ENCODE results near the gene SMYD1. TPM values are rescaled to one million over a fixed set of nuclear protein-coding genes. Genes with fewer than 3 reads are reported as not detected.
A peak's percentile ranks its signal among the peaks of the same experiment; 100 is the strongest.

The SMYD1 gene
- total RNA-seq, 1 donor from 2014 or later, result not detected

DNA sequence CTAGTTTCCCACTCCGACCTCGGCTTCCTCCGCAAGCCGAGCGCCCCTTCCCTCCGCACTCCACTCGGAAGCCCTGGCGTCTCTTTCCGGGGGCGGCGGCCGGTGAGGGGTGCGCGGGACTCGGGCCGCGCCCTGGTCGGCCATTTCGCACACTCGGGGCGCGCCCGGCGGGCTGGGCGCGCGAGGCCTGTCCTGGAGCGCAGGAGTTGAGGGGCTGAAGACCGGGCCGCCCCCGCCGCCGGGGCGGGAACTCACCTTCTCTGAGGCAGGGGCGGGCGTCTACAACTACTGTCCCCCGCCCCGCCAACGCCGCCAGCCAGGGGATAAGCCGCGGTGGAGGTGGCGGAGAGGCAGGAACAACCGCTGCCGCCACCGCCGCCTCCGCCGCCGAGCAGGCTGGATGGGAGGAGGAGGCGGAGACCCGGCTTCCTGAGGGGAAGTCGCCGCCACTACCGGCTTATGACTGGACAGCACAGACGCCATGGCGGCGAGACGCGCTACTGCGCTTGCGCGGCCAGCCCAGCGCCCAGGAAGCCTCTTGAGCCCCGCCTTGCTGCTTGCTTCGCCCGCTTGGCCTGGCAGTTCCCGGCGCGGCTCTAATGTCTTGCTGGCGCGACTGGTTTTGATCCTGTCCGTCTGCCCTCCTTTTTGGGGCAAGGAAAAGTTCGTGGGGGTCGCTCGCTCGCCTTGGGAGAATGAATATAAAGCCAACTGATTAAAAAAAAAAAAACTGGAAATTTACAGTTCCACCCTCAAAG lies 12.1 kb upstream of the SMYD1 start, which contains the start of gene KRCC1:
Gene KRCC1, minus strand, starts transcription at position 413 of the 758 bp plus-strand sequence. CDS start 27,220 bp downstream, outside the sequence.
- peak; percentile 75 for DNase-seq (ENCODE audit: low read depth, low spot score)

DNA sequence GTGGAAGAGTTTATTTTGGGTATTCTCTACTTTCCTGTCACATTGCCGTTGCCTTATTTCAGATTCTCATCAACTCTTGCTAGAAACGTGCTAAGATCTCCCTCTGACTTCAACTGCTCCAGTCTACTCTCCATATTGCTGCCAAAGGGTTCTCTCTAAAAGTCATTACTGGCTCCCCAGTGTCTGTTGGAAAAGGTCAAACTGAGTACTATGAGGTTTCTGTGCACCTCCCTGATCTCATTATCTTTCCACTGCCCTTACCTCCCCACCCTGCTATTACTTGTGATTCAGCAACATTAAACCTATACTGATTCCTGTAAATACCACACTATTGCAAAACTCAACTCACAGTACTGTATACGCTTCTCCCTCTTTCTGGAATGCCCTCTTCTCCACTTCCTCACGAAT lies 10.2 kb upstream of the SMYD1 start:
- no peak for DNase-seq (ENCODE audit: low read depth, low spot score)

DNA sequence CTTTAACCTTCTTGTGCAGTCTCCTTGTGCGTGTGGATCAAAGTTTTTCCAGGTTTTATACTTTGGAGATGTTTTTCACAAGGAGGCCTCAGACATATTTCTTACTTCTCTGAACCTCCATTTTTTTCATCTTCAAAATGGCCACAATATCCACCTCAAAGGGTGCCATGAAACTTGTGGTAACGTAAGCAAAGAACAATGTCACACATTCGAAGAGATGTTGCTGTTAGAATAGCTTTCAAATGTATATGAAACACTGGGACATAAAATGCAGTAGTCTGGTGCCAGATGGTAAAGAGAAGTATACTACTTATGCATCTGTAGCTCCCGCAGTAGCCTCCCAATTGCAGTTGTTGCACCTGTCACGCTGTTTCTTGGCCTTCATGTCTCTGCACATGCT lies 9.4 kb upstream of the SMYD1 start:
- no peak for DNase-seq (ENCODE audit: low read depth, low spot score)

DNA sequence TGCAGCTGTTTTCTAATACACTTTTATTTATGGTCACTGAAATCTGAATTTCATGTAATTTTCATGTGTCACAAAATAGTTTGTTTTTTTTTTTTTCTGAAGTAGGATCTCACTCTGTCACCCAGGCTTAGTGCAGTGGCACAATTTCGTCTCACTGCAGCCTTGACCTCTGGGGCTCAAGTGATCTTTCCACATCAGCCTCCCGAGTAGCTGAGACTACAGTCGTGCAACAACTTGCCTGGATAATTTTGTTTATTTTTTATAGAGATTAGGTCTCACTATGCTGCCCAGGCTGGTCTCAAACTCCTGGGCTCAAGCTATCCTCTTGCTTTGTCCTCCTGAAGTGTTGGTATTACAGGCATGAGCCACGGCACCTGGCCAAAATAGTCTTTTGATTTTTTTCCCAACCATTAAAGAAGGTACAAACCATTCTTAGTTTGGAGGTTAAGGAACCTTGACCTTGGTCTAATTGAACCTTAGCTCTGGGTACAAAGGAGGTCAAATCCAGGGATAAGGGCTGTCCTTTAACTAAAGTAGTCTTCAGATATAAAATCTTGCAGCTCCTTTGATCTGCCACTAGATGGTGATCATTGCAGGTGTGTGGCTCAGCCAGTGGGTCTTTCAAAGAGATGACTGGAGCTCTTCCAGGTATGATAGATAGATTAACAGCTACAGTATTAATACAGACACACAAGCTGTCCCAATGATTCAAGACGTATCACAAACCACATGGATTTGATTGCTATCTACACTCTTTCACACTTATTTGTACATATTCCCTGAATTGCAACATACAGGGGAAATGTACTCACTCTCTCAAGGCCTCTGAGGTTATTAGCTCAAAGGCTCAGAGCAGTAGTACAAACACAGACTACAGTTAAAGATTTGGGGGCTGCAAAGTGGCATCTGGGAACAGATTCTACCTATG lies 7.4 kb upstream of the SMYD1 start:
- no peak for DNase-seq (ENCODE audit: low read depth, low spot score)

DNA sequence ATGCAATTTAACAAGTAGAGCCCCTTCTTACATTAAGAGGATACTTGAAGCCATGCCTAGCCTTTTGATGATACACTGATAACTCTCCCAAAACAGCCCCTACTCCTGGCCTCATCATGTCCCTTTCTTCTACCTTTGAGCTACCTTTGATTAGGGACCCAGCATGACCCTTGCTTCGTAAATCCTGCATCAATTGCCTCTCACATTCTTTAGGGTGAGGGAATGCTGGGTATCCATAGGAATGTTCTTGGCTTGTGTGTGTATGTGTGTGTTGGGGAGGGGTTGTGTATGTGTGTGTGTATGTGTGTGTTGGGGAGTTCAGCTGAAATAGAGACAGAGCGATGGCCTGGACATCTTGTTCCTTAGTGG lies 6.7 kb upstream of the SMYD1 start:
- DNase-seq (ENCODE audit: low read depth, low spot score), result no peak

DNA sequence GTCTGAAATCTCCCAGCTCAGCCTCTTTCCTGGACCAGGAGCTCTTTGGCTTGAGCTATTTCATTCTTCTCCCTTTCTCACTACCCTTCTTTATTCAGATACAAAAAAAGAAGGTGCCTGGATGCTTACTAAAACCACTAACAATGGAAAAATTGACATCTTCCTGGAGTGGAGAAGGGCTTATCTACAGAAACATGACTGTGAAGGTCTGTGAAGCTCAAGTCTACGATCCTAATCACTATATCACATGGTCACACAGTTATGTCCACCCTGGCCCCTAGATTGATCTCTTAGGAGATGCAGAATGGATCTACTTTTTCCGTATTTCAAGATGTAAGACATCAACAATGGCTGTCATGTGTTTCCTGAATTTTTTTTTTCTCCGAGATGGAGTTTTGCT lies 6.3 kb upstream of the SMYD1 start:
- no peak for DNase-seq (ENCODE audit: low read depth, low spot score)

DNA sequence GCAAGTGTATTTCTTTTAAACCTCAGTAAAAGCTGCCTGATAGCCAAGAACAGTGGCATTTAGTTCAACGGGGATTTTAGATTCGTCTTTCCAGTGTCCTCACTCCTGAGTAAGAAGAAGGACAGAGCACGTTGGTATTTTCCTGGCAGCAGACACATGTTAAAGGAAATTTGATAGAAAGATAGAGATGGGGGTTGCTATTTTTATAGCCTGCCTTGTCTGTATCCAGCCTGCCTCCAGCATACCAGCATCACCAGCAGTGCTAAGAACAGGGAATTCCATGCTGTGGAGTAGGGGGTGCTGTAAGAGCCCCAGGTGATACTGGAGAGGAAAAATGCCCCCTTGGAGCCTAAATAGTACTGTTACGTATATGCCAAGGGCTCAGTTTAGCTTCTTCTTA lies 1.1 kb upstream of the SMYD1 start:
- no peak for DNase-seq (ENCODE audit: low read depth, low spot score)

DNA sequence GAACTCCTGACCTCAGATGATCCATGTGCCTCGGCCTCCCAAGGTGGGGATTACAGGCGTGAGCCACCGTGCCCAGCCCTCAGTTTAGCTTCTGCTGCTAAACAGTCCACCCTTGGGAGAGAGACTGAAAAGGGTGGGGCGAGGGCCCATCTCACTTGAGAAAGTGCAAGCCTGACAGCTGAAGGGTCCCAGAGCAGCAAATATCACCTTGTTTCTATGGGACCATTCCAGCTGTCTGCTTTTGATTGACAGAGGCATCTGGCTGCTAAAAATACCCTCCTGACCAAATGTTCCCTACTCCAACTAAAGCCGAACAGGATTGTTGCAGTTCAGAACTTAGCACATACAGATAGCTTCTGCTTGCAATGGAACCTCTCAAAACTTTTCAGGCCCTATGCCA lies 436 bp upstream of the SMYD1 start:
- DNase-seq (ENCODE audit: low read depth, low spot score), result no peak

DNA sequence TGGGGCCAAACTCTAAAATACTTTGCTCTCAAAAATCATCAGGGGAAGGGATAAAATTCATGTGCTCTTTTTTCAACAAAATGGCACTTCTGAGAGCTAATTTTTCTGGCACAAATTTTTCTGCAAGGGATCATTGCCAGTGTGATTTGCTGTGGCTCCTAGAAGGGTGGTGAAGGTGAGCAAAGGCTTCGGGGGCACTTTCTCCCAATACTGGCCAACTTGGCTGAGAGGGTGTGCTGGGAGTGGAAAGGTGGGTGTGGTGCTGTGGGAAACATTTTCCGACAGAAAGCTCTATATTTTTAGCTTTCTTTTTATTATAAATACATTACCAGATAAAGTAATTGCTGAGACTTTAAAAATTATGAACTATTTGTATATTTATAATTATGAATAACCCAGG lies 419 bp downstream of the SMYD1 start:
- no peak for DNase-seq (ENCODE audit: low read depth, low spot score)

DNA sequence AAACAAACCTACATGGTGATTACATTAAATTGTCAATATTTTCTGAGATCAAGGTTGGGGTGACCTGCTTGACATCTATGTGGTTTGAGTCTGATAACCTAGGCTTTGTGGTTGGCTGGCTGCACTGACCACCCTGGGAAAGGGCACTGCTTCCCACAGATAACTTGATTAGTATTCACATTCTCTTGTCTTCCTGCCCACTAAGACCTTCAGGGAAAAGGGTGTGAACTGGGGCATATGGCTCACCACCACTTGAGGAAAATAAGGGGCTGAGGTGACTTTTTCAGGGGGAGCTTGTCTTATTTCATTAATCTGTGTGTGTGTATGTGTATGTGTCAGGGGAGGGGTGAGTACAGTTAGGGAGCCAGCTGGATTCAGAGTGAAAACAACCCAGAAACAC lies 1.5 kb downstream of the SMYD1 start:
- no peak for DNase-seq (ENCODE audit: low read depth, low spot score)

DNA sequence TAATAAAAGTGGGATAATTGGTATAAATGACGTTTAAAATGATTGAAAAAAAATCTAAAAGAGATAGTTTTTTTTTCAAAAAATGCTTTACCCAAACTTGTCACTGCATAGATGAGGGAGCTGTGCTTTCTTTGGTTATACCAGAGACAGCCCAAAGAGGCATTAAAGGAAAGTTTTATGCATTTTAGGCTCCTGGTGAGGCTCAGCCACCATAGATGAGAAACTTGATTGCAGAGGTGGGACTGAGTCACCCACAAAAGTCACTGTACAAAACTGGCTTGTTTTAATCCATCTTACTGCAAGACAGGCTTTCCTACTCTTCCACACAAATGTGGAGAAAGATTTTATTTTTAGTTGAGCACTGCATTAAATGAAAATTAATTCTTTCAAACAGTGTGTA lies 2.4 kb downstream of the SMYD1 start:
- DNase-seq (ENCODE audit: low read depth, low spot score), result no peak

DNA sequence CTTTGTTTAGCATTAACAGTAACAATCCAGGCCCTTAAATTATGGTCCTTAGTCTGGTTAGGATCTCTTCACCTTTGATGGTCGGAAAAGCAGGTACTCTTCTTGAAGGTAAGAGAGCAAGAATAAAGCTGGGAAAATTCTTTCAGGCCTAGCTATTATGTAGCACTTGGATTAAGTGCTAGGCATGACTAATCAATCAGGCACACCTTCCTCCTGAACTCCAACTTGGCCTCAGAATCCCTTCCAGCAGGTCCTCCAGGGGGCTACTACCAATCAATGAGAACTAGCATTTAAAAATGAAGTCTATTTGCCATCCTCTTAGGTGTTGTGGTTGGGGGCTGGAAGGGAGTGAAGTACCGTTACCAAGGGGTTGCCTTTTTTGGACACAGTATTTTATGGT lies 3.7 kb downstream of the SMYD1 start:
- DNase-seq (ENCODE audit: low read depth, low spot score), result no peak

DNA sequence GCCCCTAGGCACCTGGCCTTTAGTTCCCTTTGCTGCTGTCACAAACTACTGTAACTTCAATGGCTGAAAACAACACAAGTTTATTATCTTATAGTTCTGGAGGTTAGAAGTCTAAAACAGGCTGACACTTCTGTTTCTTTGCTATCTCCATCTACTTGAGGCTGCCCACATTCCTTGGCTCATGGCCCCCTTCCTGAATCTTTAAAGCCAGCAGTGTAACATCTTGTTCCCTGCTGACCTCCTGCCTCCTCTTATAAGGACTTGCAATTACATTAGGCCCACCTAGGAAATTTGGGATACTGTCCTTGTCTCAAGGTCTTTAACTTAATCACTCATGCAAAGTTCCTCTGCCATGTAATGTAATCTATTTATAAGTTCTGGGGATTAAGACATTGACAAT lies 6.5 kb downstream of the SMYD1 start:
- no peak for DNase-seq (ENCODE audit: low read depth, low spot score)

DNA sequence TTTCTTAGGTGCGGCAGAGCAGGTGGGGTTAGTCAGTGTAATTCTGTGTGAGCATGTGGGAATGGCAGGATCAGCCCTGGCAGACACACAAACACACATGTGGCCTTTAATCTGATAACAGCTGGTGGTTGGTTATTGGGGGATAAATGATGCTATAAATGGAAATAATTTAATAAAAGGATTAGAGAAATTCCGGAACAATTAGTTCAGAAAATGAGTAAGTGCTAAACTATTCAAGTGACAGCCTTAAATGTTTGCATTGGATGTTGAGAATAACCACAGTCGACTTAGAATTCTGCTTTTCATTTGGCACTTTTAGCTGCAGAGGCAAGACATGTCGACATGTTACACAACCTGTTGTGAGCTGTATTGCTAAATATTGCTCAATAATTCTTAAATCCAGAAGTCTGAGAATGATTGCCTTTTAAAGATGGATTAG lies 7.2 kb downstream of the SMYD1 start:
- DNase-seq (ENCODE audit: low read depth, low spot score), result no peak

DNA sequence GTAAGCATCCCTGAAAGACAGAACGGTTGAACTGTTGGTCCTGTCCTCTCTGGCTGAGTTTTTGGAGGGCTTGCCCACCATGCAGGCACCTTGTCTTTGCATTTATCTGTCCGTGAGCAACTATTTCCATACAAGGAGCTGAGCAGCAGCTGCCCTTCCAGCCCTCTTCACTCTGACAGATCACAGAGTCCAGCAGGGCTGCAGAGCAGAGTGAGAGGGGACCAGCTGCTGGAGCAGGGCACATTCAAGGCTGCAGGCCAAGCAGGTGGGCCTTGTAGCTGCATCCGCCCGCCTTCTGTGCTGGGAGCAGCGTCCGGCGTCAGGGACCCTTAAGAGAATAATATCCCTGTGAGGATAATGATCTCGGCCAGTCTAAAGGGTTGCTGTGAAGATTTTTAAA lies 9.5 kb downstream of the SMYD1 start:
- no peak for DNase-seq (ENCODE audit: low read depth, low spot score)

DNA sequence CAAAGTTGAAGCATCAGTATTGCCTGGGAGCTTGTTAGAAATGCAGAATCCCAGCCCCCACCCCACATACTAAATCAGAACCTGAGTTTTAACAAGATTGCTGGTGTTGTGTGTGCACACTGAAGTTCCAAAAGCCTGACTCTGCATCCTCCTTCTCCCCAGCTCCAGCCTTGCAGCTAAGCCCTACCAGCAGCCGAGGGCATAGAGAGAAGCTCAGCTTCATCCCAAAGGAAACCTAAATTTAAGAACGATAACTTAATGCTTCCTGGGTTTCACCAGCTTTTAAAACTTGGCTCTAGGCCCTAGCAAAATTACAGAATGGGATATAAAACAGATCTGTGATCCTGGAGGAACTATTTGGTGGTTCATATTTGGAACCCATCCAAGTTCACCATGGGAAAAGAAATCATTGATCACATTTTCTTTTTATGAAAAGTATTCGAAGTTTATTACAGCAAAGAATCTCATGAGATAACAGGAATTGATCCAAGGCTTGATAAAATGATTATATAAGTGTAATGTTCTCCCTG lies 11.1 kb downstream of the SMYD1 start:
- DNase-seq (ENCODE audit: low read depth, low spot score), result no peak

DNA sequence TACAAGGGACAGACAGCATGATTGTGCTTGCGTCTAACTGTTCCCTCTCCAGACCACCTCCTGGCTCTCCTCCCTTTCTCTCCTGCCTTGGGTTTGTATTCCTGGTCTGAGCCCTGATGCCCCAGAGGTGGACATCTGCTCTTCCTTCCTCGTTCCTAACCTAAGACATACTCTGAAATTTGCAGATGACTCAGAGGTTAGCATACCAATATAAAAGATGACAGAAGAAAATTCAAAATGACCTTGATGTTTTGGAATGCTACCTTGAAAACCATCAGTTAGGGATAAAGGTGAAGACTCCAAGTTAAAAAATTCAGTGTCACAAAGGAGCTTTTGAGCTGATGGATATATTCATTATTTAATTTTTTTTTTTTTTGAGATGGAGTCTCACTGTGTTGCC lies 12.9 kb downstream of the SMYD1 start:
- DNase-seq (ENCODE audit: low read depth, low spot score), result no peak

DNA sequence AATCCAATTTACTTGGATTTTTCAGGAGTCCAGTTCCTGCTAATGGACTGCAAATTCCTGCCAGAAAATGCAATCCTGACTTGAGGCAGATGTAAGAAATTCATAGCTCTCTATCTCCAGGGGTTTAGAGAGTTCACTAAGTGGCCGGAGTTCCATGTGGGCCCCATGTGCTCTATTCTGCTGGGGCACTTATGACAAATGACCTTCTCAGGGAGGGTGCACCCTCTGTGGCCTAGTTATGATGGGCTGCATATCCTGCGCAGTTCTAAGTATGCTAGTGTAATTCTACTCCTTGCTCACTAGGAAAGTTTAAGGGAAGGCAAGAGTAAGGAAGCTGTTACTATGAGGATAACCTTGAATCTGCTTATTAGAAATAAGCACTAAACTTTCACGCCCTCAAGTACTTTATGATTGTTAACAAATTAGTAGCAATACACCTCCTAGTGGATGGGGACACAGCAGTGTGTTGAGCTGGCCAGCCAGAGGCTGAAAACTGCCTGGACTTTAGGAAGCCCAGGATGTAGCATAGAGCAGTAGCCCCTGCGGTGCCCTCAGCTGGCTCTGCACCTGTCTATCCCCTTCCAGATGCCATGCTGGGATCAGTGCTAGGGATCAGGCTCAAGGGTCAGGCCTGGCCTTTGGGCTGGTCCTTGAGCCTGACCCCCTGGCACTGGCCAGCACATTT lies 14.4 kb downstream of the SMYD1 start:
- DNase-seq (ENCODE audit: low read depth, low spot score), result no peak

DNA sequence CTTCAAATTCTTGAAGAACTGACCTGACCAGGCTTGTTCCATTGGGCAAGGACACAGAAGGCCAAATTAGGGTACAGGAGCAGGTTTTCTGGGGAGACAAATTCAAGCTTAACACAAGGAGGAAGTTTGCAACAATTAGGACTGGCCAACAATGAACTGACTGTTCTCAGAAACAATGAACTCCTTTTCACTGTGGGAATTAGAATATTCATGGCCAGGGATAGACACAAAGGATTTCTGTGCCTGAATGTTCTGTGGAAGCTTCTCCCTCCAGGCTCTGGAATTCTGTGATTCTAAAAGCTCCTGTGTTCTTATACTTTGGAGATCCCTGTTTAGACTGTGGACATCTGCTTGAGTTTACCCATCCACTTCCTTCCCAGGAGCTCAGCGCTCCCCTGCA lies 15.2 kb downstream of the SMYD1 start:
- no peak for DNase-seq (ENCODE audit: low read depth, low spot score)

DNA sequence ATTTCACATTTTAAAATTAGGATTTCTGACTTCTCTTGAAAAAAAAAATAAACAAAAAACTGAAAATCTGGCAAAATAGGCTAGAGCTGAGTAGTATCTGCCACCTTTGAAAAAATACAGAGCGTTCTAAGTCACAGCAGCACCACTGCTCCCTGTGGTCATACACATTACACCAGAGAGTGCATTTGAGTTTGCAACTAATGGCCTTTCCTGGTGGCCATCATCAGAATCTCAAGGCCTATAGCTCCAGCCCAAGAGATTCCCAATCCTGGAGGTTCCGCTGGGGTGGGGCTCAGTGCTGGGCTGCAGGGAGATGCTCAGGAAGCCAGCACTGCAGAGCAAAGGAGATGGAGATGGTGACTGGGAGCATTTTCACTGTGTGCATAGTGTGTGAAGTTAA lies 17.5 kb downstream of the SMYD1 start:
- no peak for DNase-seq (ENCODE audit: low read depth, low spot score)

DNA sequence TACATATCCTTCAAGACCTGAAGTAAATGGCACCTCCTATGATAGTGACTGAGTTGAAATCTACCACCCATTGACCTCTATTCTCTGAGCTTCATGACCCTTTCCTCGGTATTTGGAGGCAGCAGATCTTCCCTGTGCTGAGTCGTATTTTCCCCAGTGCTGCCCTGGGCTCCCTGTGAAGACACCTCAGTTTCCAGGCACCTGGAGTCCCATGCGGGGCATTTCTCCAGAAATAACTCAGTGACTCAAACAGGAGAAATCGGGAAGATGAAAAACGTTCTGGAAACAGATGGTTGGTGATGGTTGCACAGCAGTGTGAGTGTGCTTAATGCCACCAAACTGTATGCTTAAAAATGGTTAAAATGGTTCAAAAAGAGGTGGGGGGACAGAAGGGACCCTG lies 18.0 kb downstream of the SMYD1 start:
- no peak for DNase-seq (ENCODE audit: low read depth, low spot score)

DNA sequence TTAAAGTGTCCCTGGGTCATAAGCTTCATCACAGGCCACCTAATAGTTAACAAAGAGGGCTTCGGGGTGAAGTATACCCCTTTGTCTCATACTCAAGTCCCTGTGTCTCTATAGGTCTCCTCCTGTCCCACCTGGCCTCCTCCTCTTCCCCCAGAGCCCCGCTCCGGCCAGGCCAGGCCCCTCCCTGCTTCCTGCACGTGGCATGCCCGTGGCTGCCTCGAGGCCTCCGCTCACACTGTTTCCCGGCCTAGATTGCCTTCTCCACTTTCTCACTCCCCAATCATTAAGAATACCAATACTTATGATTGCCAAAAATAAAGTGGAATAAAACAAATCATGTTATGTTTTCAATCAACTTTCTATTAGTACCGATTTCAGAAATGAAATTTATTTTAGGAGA lies 18.8 kb downstream of the SMYD1 start:
- DNase-seq (ENCODE audit: low read depth, low spot score), result no peak

Measured in pulmonary artery endothelial cell (primary cell).